Measurements from ENCODE around the gene RNF4. TPM values are rescaled to one million over a fixed set of nuclear protein-coding genes. Genes with fewer than 3 reads are reported as not detected.

Gene RNF4
- total RNA-seq, 1 donor from 2014 or later: 77.2 TPM

DNA sequence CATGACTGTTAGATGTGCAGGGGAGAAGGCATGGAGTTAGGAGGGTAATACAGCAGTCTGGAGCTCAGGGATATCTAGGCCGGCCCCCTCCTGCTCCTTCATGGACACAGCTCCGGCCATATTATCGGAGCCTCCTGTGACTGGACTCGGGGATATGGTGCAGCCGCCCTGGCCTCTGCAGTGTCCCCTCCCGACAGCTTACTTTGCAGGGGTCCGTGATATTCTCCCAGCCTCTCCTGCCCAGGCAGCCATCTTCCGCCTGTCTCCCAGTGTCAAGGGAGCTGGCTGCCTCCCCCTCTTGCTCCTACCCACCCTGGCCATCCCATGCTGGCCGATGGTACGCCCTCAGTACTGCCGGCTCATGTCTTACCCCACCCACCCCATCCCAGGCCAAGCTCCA lies 19.9 kb upstream of the RNF4 start:
- TF ChIP-seq, protein P1, sequence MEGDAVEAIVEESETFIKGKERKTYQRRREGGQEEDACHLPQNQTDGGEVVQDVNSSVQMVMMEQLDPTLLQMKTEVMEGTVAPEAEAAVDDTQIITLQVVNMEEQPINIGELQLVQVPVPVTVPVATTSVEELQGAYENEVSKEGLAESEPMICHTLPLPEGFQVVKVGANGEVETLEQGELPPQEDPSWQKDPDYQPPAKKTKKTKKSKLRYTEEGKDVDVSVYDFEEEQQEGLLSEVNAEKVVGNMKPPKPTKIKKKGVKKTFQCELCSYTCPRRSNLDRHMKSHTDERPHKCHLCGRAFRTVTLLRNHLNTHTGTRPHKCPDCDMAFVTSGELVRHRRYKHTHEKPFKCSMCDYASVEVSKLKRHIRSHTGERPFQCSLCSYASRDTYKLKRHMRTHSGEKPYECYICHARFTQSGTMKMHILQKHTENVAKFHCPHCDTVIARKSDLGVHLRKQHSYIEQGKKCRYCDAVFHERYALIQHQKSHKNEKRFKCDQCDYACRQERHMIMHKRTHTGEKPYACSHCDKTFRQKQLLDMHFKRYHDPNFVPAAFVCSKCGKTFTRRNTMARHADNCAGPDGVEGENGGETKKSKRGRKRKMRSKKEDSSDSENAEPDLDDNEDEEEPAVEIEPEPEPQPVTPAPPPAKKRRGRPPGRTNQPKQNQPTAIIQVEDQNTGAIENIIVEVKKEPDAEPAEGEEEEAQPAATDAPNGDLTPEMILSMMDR (IDR thresholded peaks at IDR 0.05; ENCODE audit: insufficient read depth, low read depth, low read length): no peak
- no peak for TF ChIP-seq EZH2 (IDR thresholded peaks at IDR 0.05; ENCODE audit: insufficient read depth, low read length)
- no peaks in the 10 kb centered on the region for H3K9me3 Mint-ChIP-seq (ENCODE audit: unreplicated experiment)
- Histone ChIP-seq H3K9me3 (ENCODE audit: insufficient read depth, low read depth, low read length) (no peaks in the 10 kb centered on the region), H3K9ac (ENCODE audit: low read length) (no peak overlapping the region), H3K4me2 (ENCODE audit: low read length) (no peak overlapping the region), H2AFZ (ENCODE audit: low read depth, low read length) (no peak overlapping the region), H3K36me3 (ENCODE audit: insufficient read depth, low read length) (no peaks in the 10 kb centered on the region), H3K27me3 (ENCODE audit: insufficient read depth, low read length) (peaks cover 7% of the 10 kb centered on the region), H3K79me2 (ENCODE audit: insufficient read depth, low read length) (no peaks in the 10 kb centered on the region), H3K4me1 (ENCODE audit: insufficient read depth, low read length) (no peaks in the 10 kb centered on the region), H3K27ac (ENCODE audit: low read depth, low read length) (no peak overlapping the region), H3K4me3 (ENCODE audit: insufficient read depth, low read depth, low read length) (no peak overlapping the region), H4K20me1 (ENCODE audit: insufficient read depth, low read length) (no peaks in the 10 kb centered on the region)
- H3K4me1 Mint-ChIP-seq (ENCODE audit: low read depth, unreplicated experiment): no peaks in the 10 kb centered on the region
- H3K27me3 Mint-ChIP-seq (ENCODE audit: low read depth, unreplicated experiment): peaks cover 39% of the 10 kb centered on the region
- H3K36me3 Mint-ChIP-seq (ENCODE audit: low read depth, unreplicated experiment): no peaks in the 10 kb centered on the region
- H3K27ac Mint-ChIP-seq (ENCODE audit: unreplicated experiment): no peak overlapping the region
- no peak overlapping the region for H3K4me3 Mint-ChIP-seq (ENCODE audit: unreplicated experiment)
- FAIRE-seq (no peak), DNase-seq (ENCODE audit: low read depth) (no peak)

DNA sequence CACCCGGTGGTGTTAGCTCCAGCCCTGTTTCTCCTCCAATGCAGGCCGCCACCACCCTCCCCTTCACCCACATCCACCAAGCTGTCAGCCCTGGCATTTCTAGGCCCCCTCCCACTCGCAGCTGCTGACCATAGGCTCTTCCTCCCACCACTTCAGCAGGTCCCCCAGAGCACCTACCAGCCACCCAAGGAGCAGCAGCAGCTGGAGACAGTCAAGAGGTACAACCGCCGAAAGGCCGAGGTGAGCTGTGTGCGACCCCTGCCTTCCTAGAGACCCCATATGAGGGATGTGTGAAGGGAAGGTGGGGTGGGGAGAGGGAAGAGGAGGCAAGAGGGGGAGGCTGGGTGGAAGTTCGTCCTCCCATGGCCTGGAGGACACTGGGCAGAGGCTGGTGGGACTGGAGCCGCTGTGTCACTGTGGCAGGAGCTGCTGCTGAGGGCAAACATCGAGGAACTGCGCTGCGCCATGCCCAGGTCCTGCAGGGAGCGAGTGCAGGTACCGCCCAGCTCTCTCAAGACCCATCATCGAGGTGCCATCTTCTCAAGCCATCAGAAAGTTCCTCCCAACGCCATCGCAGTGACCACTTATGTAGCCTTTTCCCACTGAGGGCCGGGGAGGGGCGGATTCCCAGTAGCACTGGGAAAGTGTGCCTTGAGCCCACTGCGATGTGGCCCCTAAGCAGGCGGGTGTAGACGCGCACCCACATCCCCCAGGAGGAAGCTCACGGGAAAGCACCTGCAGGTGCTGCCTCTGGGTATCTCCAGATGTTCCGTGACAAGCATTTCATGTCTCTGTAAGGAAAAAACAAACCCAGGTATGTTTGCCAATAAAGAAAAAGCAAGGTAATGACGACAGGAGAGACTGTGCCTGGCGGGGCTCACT lies 19.2 kb upstream of the RNF4 start:
- DNase-seq (ENCODE audit: low read depth) (no peak), FAIRE-seq (no peak)
- H3K36me3 Mint-ChIP-seq (ENCODE audit: low read depth, unreplicated experiment): no peaks in the 10 kb centered on the region
- Histone ChIP-seq H3K27me3 (ENCODE audit: insufficient read depth, low read length) (peaks cover 7% of the 10 kb centered on the region), H3K36me3 (ENCODE audit: insufficient read depth, low read length) (no peaks in the 10 kb centered on the region), H3K4me2 (ENCODE audit: low read length) (no peak overlapping the region), H3K79me2 (ENCODE audit: insufficient read depth, low read length) (no peaks in the 10 kb centered on the region), H3K9ac (ENCODE audit: low read length) (no peak overlapping the region), H4K20me1 (ENCODE audit: insufficient read depth, low read length) (no peaks in the 10 kb centered on the region), H3K9me3 (ENCODE audit: insufficient read depth, low read depth, low read length) (no peaks in the 10 kb centered on the region), H2AFZ (ENCODE audit: low read depth, low read length) (no peak overlapping the region), H3K27ac (ENCODE audit: low read depth, low read length) (no peak overlapping the region), H3K4me3 (ENCODE audit: insufficient read depth, low read depth, low read length) (no peak overlapping the region), H3K4me1 (ENCODE audit: insufficient read depth, low read length) (no peaks in the 10 kb centered on the region)
- H3K9me3 Mint-ChIP-seq (ENCODE audit: unreplicated experiment): no peaks in the 10 kb centered on the region
- no peak overlapping the region for H3K4me3 Mint-ChIP-seq (ENCODE audit: unreplicated experiment)
- no peak overlapping the region for H3K27ac Mint-ChIP-seq (ENCODE audit: unreplicated experiment)
- no peak for TF ChIP-seq EZH2 (IDR thresholded peaks at IDR 0.05; ENCODE audit: insufficient read depth, low read length)
- H3K4me1 Mint-ChIP-seq (ENCODE audit: low read depth, unreplicated experiment): no peaks in the 10 kb centered on the region
- peaks cover 36% of the 10 kb centered on the region for H3K27me3 Mint-ChIP-seq (ENCODE audit: low read depth, unreplicated experiment)

DNA sequence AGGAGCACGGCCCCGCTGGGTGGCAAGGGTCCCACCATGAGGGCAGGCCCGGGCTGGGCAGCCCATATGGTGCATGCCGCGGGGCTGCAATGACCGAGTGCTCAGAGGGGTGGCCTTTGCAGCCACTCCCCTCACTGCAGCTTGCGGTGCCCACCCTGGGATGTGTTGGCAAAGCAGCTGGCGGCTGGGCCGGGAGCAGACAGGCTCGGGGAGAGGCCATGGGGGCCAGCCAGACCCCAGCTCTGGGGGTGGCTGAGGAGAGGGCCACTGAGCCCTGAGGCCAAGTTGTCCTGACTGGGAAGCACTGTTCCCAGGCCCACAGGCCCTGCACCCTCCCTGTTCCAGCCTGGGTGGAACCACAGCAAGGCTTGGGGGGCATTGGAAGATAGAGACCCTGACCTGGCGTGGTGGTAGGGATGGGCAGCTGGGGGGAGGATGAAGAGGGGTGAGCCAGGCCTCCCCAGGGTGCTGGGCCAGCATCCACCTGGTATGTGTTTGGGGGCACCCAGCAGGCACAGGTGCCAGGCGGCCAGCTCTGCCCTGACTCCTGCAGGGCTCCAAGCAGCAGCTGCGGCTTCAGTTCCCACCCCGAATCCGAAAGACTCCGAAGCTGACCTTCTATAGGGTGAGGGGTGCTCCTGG lies 18.4 kb upstream of the RNF4 start:
- no peak for FAIRE-seq
- H3K9ac ChIP-seq (ENCODE audit: low read length): no peak overlapping the region
- H3K27me3 Mint-ChIP-seq (ENCODE audit: low read depth, unreplicated experiment): peaks cover 35% of the 10 kb centered on the region

More for the DNA sequence above, 18.4 kb upstream of the RNF4 start:
- DNase-seq (ENCODE audit: low read depth): no peak
- Mint-ChIP-seq H3K4me3 (ENCODE audit: unreplicated experiment) (no peak overlapping the region), H3K9me3 (ENCODE audit: unreplicated experiment) (no peaks in the 10 kb centered on the region), H3K36me3 (ENCODE audit: low read depth, unreplicated experiment) (no peaks in the 10 kb centered on the region), H3K4me1 (ENCODE audit: low read depth, unreplicated experiment) (no peaks in the 10 kb centered on the region), H3K27ac (ENCODE audit: unreplicated experiment) (no peak overlapping the region)
- no peaks in the 10 kb centered on the region for H4K20me1 ChIP-seq (ENCODE audit: insufficient read depth, low read length)
- no peaks in the 10 kb centered on the region for H3K36me3 ChIP-seq (ENCODE audit: insufficient read depth, low read length)
- H3K9me3 ChIP-seq (ENCODE audit: insufficient read depth, low read depth, low read length): no peaks in the 10 kb centered on the region
- no peak overlapping the region for H2AFZ ChIP-seq (ENCODE audit: low read depth, low read length)
- H3K4me2 ChIP-seq (ENCODE audit: low read length): no peak overlapping the region
- no peaks in the 10 kb centered on the region for H3K79me2 ChIP-seq (ENCODE audit: insufficient read depth, low read length)
- no peak overlapping the region for H3K4me3 ChIP-seq (ENCODE audit: insufficient read depth, low read depth, low read length)
- TF ChIP-seq EZH2 (IDR thresholded peaks at IDR 0.05; ENCODE audit: insufficient read depth, low read length): no peak
- TF ChIP-seq, protein P1 (IDR thresholded peaks at IDR 0.05; ENCODE audit: insufficient read depth, low read depth, low read length): no peak
- no peak overlapping the region for H3K27ac ChIP-seq (ENCODE audit: low read depth, low read length)
- no peaks in the 10 kb centered on the region for H3K4me1 ChIP-seq (ENCODE audit: insufficient read depth, low read length)
- H3K27me3 ChIP-seq (ENCODE audit: insufficient read depth, low read length): peaks cover 7% of the 10 kb centered on the region
